NCI-H1694 (cell line): Measurements from ENCODE around the gene LDLRAD2.
"Not testable (repeated sequence)": the region's sequence is repeated elsewhere in the genome, so short reads cannot be mapped to it uniquely, and the experiment has no call there.

Experiments used
- DNase-seq: peaks from one replicate; lab custom pipeline; 2025; lab: John Stamatoyannopoulos, UW

LDLRAD2 gene

DNA sequence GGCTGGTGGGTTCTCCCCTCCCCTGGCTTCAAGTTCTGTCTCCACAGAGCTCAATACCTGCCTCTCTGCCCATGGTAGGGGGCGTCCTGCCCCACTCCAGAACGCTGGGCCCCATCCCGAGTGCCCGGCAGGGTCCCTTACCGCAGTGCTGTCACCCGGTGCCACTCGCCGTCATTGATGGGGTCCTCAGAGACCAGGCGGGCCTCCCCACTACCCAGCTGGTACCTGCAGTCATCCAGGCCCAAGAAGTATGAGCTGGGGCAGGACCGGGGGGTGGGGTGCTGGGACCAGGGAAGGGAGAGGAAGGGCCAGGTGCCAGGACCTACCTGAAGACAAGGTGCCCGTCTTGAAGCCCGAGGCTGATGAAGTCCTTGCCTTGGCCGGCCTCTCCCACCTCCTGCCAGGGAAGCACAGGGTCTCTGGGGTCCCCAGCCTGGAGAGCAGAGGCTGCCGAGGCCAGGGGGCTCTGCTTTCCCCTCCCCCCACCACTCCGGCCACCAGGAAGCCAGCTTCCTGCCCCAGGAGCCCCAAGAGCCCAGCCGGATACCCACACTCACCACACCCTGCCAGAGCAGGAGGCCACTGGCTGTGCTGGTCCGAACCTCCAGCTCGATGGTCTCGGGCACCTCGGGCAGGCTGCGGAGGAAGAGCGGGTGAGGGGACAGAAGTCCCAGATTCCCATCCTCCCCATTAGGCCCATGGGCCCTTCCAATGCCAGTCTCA lies 12.1 kb downstream of the LDLRAD2 start:
- DNase-seq, result no peak

DNA sequence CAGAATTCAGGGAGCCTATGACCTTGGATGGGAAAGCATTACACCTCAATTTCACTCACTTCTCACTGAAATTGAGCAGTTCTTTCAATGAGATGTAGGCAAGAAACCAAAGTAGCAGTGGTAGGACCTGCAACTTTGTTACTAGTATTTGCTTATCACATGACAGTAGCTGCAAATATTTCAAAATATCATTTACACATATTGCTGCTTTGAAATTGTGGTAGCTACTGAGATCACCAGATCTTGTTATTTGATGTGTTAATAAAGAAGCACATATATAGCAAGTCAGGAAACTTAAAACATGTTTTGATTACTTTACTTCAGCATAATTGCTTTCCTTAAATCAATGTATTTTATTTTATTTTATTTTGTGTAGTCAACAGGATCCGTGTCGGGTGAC lies 12.9 kb downstream of the LDLRAD2 start:
- DNase-seq, result no peak

DNA sequence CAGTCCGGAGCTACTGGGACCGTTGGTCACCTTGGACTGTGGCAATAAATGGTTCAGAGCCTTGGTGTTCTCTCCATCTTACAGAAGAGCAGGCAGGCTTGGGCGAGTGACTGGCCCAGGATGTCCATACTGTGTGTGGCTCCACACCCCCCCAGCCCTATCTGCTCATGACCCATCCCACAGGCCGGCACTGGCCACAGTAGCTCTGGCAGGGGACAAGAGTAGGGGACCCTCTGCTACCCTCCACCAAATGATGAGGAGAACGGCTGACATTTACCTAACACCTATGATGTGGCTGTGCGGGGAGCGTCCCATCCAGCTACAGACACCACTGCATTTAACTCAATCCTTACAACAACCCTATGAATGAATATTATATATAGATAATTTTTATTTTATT lies 13.3 kb downstream of the LDLRAD2 start:
- no peak for DNase-seq

DNA sequence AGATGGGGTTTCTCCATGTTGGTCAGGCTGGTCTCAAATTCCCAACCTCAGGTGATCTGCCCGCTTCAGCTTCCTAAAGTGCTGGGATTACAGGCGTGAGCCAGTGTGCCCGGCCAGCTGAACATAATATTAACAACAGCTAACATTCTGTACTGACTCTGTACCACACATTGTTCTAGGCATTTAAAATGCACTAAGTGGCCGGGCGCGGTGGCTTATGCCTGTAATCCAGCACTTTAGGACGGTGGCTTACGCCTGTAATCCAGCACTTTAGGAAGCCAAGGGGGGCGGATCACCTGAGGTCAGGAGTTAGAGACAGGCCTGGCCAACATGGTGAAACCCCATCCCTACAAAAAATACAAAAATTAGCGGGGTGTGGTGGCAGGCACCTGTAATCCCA lies 14.6 kb downstream of the LDLRAD2 start:
- not testable (repeated sequence) for DNase-seq

DNA sequence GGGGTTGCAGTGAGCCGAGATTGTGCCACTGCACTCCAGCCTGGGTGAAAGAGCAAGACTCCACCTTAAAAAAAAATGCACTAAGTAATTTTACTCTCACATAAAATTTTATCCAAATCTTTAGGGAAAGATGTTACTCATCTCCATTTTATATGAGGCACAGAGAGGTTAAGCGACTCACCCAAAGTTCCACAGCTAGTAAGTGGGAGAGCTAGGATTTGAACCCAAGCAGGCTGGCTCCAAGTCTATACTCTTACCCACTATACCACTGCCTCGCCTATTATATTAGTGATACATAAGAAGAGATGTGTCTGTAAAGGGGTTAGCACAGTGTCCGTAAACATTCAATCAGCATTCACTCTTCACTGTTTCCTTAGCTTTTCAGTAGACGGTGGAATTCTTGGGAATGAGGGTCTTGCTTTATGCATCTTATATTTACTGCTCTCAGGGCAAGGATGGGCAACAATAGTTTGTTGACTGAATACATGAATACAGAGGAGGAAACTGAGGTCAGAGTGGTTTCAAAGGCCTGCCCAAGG lies 15.1 kb downstream of the LDLRAD2 start:
- DNase-seq, result no peak

DNA sequence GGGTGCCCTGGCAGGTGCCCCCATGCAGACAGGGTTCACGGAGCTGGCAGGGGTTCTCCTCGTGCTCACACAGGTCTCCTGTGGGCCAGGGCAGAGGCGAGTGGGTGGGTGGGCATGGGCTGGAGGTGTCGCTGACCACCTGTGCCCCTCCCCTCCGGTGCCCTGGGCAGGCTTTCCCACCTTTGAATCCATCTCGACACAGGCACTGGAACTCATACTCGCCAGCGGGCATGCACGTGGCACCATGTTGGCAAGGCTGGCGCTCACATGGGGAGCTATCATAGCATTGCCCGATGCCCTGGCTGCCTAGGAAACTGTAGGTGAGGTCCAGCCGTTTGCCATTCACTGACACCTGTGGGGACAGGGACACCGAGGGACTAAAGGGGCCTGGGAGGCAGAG lies 16.0 kb downstream of the LDLRAD2 start:
- no peak for DNase-seq

DNA sequence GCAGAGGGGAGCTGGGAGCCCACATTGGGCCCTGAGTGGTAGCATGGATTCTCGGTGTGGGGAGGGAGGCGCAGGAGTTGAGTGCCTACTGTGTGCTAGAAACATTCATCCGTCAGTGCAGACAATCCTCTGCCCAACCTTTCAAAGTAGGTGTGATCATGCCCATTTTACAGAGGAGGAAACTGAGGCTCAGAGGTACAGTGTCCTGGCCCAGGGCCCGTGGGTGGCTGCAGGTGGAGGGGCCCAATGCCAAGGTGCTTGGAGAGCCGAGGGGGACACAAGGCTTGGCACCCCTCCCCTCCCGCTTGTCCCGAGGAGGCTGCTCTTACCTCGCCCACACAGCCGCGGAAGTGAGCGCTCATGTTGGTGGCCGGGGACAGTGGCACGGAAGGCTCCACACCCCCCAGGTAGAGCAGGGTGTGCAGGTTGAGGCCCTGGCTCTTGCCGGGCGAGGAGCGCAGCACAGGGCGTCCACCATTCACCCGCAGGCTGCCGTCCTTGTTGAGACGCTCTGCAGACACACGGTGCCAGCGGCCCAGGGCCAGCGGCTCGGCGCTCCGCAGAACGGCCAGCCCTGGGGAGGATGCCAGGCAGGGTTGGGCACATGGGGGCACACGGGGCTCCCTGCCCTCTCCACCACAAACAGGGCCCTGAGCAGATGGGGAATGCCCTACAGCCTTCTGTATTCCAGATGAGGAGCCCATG lies 16.6 kb downstream of the LDLRAD2 start:
- DNase-seq, result no peak

DNA sequence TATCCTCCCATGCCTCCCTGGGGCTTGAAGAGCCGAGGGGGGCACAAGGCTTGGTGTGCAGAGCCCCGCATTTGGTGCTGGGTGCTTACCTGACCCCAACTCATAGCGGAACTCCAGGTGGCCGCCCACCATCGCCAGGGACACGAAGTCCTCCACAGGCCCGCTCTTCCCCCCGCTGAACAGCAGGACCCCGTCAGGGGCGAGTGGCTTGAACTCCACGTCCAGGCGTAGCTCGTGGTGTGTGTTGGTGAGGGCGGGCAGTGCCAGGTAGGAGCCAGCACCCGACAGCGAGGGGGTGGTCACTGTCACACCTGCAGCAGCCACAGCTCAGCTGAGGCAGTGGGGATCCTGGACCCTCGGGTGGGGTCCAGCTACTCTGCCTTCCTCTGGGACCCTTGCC lies 17.2 kb downstream of the LDLRAD2 start:
- no peak for DNase-seq

DNA sequence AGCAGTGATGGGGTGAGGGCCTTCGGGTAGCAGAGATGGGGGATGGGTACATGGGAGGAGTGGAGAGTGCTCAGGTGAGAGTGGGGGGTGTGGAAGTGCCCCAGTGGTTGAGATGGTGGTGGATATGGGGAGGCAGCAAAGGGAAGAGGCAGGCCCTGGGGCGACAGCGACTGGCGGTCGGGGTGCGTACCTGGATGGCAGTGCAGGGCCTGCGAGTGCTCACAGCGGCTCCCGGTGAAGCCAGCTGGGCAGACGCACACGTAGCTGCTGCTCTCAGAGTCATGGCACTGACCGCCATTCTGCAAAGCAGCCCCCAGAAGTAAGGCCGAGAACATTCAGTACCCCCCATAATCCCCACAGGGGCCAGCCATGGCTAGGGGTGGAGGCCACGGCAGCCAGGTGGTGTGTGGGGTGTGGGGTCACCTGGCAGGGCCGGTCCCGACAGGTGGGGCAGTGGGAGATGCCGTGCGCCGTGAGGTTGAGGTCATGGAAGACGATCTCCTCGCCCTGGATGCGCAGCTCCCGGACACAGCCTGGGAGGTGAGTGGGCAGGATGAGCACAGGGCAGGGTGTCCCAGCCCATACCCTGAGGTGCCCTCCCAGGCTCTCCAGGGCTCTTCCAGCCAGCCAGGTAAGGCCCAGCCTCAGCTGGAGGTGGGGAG lies 18.9 kb downstream of the LDLRAD2 start:
- no peak for DNase-seq

DNA sequence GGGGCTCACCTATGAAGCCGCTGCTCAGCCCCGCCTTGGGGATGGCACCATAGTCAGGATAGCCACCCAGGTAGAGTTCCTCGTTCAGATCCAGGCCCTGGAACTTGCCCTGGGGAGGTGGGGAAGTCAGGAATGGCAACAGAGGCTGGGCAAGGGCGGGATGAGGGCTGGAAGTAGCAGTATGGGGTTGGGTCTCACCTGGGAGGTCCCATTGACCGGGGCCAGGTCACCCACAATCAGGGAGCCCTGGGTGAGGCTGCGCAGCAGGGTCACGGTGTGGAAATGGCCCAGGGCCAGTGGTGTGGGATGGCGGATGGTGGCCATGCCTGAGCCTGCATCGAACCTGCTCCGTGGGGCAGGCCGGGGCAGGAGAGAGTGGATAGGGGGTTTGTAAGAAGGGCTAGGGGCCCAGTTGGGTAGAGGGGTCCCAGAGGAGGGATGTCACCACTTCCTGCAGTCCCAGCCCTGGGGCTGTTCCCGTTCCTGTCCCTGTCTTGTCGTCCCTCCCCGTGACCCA lies 19.4 kb downstream of the LDLRAD2 start:
- no peak for DNase-seq

DNA sequence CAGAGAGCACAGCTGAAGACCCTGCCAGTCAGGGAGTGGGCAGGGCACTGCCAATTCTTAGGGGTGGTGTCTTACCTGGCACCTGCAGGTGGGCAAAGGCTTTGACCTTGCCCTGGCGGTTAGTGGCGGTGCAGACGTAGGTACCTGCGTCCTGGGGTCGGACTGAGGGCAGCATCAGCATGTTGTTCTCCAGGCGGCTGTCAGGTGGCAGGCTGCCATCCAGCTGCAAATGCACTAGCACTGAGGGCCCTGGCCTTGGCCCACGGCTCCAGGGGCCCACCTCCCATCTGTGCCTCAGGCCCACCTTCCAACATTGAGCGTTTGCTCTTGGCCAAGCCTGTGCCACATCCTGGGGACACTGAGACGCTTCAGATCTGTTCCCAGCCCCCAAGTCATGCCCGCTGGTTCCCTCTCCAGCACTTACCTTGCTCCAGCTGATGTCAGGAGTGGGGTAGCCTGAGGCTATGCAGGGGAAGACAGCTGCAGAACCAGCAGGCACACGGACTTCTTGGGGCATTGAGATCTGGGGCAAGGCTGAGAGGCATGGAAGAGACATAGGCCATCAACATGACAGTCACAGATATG lies 21.4 kb downstream of the LDLRAD2 start:
- no peak for DNase-seq

DNA sequence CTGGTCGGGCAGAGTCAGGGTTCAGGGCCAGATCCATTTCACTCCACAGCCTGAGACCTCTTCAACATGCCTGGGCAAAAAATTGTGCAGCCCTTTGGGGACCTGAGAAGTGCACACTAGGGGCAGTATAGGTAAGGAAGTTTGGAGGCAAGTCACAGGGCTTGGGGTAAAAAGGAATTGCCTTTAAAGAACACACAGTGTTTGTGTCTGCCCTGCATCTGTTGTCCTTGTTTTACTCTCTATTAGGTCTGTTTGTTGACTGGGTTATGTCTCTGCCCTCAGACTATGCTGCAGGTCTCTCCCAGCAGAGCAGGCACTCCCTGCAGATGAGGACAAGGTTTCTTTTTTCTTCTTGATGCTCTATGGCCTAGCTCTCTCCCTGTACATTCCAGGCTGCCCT lies 22.0 kb downstream of the LDLRAD2 start:
- no peak for DNase-seq

DNA sequence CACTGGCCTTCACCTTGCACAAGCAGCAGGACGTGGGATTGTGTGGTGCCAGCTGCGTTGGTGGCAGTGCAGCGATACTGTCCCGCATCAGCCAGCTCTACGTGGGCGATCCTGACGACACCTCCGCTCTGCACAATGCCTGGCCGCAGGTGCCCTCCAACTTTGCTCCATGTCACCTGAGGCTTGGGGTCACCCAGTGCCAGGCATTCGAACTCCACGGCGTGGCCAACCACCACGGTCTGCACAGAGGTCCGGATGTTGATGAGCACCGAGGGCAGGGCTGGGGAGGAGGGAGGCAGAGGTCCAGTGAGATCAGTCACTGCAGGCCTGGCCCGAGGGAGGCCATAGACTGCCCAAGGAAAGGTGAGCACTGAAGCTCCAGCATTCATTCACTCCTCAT lies 22.6 kb downstream of the LDLRAD2 start:
- no peak for DNase-seq

DNA sequence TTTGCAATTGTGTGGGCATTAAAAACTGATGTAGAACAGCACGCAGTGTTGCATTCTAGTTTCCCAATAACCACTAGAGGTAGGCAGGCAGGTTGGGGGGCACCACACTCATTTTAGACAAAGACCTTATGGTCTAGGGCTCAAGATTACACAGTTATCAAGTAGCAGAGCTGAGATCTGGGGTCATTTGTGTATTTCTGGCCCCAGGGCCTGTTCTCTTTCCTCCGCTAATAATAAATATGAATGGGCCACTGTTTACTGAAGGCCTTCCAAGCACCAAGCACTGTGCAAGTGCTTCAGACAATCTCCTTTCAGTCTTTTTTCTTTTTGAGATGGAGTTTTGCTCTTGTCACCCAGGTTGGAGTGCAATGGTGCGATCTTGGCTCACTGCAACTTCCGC lies 23.9 kb downstream of the LDLRAD2 start:
- DNase-seq, result no peak

DNA sequence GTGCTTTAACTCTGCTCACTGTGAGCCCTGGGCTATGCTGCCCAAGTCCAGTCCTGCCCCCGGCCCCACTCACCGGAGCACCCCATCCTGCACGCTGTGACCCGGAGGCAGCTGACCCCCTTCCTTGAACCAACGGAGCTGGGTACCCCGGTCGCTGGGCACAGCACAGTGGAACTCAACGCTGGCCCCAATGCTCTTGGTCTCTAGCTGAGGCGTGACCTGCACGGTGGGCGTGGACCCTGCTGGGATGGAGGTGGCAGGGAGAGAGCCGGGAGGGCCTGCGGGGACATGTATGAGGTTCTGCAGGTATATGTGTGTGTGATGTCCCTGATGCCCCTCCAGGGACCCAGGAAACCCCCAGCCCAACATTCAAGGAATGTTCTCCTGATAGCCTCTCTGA lies 24.7 kb downstream of the LDLRAD2 start:
- DNase-seq, result no peak

DNA sequence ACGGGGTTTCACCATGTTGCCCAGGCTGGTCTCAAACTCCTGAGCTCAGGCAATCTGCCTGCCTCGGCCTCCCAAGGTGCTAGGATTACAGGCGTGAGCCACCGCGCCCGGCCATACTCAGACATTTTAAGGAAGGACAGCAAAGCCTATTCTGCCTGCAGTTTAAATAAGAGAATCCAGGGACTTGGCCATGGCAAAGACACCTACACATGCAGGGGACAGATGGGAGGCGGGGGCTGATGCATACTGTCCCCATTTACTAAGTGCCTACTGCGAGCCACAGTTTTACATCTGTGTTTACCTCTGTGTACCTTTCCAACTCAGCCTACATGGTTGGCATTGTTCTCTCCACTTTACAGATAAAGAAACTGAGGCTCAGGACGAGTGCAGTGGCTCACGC lies 25.4 kb downstream of the LDLRAD2 start:
- no peak for DNase-seq

DNA sequence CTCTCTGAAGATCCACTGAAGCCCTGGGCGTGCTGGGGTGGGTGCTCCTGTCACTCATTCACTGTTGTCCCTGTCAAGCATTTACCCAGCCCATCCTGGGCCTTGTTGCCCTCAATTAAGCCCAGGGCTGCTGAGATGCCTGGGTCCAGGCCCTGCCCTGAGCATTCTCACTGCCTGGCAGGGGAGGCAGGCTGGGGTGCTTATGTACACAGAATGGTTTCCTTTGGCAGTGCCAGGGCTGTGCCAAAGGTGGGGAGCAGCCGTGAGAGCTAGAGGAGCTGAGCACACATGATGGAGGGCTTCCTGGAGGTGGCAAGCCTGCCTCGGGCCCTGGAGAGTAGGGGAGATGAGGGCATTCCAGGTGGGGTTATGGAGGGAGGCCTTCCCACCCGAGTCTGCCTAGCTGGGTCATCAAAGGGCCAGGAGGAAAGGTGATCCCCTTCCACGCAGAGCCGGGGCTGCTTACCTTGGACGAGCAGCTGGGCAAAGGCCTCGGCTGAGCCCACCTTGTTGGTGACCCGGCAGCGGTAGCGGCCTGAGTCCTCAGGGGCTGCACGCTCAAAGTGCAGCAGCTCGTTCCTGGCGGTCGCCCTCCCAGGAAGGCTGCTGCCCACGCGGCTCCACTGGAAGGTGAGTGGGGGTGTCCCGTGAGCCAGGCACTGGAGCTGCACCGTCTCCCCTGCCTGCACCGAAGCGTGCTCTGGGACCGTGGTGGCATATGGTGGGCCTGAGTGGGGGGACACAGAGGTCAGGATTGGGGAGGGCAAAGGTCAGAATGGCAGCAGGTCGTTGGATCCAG lies 26.5 kb downstream of the LDLRAD2 start:
- no peak for DNase-seq

DNA sequence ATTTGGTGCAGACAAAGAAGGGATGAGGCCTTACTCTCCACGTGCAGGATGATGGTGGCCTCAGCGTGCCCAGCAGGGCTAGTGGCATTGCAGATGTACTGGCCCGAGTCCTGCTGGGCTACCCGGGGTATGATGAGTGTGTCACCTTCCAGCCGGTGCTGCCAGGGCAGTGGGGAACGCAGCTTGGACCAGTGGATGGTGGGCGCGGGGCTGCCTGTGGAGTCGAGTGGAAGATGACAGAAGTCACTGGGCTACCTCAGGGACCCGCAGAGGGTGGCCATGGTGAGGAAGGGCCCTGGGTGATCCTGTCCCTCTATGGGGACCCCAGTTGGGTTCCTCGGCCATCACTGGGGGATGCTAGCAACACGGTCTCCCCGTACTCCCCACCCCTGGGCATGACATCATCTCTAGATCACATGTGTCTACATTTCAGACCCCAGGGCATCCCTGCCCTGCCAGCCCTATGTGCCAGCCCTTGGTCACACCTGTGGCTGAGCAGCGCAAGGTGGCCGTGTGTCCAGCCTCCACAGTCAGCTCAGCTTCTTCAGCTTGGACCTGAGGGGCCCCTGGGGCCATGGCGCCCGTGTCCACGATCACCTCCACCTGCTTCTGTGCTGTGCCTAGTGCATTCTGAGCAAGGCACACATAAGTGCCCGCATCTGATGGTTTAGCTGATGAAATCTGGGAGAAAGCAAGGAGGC lies 27.4 kb downstream of the LDLRAD2 start:
- no peak for DNase-seq

DNA sequence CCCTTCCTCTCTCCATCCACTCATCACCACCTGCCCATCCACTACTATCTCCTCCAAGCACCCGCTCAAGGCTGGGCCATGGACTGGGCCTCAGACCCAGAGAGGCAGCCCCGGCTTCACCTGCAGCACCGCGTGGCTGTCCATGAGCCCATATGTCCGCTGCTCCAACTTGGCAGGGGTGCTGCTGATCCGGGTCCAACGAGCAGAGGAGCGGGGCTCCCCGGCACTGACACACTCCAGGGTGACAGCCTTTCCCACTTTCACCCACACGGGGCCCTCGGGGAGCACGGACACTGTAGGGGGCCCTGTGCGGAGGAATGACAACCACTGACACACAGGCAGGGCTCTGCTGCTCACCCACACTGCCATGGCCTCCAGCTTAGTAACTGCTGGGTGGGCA lies 28.9 kb downstream of the LDLRAD2 start:
- no peak for DNase-seq

DNA sequence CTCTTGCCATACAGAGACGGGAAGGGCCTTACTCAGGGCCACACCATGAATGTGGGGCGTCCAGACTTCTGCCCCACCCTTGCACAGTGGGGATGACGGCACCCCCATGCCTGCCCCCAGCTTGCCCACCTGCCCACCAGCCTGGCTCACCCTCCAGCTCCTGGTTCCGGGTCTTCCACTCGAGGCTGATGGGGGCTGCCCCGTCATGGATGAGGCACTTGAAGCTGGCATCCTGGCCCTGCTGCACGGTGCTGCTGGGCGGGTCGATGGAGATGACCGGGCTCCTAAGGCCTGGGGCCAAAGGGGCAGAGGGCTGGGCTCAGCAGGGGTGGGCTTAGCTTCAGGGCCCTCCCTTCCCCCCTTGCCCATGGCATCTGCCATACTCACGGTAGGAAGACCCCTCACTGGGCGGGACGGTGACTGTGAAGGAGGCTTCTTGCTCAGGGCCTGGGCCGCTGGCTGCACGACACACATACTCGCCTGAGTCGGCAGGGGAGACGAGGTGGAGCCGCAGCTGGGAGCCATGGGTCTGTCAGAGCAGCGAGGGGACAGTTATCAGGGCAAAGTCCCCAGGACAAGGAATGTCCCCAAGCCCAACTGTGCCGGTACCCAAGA lies 29.9 kb downstream of the LDLRAD2 start:
- no peak for DNase-seq
